ENCODE data around the gene ANKUB1.

The ANKUB1 gene

DNA sequence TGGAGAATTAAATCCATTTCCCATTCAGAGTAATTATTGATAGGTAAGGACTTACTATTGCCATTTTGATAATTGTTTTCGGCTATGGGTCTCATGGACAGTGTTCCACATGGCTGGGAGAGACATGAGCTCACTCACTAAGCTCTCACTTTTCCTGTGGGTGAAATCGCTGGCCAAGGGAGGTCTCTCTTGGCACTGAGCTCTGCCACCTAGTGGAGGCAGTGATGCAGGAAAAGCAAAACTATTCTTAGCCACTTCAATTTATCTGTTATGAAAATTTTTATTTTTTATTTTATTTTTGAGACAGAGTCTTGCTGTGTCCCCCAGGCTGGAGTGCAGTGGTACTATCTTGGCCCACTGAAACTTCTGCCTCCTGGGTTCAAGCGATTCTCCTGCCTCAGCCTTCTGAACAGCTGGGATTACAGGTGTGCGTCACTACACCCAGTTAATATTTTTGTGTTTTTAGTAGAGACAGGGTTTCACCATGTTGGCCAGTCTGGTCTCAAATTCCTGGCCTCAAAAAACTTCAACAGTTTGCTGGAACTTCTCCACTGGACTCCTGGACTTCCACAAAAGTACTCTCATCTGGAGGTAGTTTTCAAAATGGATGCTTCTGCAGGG lies 16.0 kb upstream of the ANKUB1 start:
- DNase-seq, result peak; percentile 34

GRCh38 chr3:149806171-149806778 lies 13.9 kb upstream of the ANKUB1 start:
- no peak for DNase-seq

GRCh38 chr3:149801639-149802038 lies 9.3 kb upstream of the ANKUB1 start:
- DNase-seq, result no peak

DNA sequence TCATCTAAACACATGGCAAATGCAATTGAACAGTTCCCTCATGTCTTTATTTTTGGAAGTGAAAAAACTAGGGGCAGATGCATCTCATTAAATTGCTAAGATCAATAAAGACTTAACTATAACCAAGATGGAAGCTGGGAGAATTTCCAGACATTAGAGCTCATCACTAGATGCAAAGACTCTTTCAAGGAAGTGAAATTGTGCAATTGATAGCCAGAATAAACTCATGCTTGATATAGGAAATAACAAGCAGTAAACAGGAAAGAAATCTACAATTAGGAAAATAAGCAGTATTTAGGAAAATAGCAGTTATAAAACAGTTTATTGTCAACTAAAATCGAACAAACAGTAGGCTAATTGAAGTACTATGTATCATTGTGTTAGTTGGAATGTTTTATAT lies 8.8 kb upstream of the ANKUB1 start:
- DNase-seq, result no peak

DNA sequence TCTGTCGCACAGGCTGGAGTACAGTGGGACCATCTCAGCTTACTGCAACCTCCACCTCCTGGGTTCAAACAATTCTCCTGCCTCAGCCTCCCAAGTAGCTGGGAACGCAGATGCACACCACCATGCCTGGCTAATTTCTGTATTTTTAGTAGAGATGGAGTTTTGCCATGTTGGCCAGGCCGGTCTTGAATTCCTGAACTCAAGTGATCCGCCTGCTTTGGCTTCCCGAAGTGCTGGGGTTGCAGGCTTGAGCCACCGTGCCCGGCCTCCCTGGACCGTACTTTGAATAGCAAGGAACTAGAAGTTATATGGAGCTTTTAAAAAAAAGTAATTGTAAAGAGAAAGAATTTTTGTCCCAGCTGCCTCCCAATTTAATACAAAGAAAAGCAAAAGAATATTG lies 8.3 kb upstream of the ANKUB1 start:
- no peak for DNase-seq

GRCh38 chr3:149796026-149796425 lies 3.7 kb upstream of the ANKUB1 start:
- no peak for DNase-seq

- no peak for DNase-seq
These were observed 1.7 kb downstream of the ANKUB1 start for GRCh38 chr3:149790698-149791097.

DNA sequence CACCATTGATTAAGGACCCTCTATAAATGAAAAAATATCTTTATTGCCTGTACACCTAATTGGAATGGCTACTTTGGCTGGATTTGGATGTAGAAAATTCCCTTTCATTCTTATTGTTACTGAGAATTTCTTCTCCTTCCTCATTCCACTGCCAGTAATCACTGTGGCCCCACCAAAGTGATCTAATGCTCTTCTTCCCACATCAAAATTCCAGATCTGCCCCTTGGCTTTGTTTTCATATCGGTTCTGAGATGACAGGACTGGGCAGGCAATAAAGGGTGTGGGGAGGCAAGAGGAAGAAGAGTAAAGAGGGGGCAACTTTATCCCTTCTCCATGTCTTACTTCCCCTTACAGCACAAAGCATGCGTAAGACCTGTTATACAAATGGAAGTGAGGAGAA lies 2.1 kb downstream of the ANKUB1 start:
- no peak for DNase-seq

GRCh38 chr3:149784064-149784704 lies 8.2 kb downstream of the ANKUB1 start:
- no peak for DNase-seq

DNA sequence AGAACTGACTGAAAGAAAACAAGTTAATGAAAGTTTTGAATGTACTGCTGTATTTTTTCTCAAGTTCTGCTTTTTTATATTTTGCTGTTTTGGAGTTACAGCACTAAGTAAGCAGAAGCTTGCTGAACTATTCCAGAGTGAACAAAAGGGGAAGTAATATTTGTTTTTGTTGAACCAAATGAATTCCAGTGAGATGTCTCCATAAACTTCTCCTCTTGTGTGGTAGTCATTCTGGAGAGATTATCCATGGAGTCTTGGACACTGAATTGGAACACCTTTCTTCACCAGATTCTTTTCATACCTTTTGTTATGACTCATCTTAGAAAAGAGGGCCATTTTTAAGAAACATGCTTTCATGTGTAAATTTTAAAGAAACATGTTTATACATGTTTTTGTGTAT lies 8.8 kb downstream of the ANKUB1 start:
- no peak for DNase-seq

DNA sequence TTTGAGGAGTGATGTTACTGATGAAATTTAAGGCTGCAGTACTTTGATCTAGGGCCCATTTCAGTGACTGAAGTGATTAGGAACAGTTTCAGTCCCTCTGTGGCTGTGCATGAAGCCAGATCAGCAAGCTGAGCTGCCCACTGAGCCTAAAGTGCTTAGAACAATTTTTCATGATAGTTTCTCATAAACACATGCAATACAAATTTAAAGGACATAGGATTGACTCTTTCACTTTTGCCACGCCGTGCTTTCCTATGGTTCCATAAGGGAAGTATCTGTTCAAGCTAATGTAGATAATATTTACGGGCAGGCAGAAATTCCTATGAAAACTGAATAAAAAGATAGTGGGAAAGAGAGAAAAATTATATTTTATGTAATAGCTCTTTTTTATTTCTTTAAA lies 10.6 kb downstream of the ANKUB1 start:
- no peak for DNase-seq

- no peak for DNase-seq
These were observed 11.1 kb downstream of the ANKUB1 start for GRCh38 chr3:149781211-149781610.

- DNase-seq, result no peak
These were observed 14.7 kb downstream of the ANKUB1 start for GRCh38 chr3:149777414-149778214.

- no peak for DNase-seq
These were observed 16.2 kb downstream of the ANKUB1 start for GRCh38 chr3:149776170-149776569.

DNA sequence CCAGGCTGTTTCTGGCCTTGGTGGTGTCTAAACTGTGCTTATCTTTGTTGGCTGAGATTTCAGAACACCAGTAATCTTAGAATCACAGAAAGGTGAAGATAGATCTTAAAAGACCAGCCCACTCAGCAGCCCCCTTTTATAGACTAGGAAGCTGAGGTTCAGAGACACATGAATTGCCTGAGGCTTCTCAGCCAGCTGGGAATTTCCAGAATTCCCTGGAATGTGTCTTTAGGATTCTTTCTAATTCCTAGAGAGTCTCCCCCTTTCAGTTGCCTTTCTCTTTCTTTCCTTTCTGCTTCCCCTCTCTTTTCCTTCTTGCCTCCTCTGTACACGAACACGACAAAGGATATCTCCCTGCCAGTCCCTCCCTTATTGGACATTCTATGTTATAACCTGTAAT lies 19.5 kb downstream of the ANKUB1 start:
- DNase-seq, result no peak

DNA sequence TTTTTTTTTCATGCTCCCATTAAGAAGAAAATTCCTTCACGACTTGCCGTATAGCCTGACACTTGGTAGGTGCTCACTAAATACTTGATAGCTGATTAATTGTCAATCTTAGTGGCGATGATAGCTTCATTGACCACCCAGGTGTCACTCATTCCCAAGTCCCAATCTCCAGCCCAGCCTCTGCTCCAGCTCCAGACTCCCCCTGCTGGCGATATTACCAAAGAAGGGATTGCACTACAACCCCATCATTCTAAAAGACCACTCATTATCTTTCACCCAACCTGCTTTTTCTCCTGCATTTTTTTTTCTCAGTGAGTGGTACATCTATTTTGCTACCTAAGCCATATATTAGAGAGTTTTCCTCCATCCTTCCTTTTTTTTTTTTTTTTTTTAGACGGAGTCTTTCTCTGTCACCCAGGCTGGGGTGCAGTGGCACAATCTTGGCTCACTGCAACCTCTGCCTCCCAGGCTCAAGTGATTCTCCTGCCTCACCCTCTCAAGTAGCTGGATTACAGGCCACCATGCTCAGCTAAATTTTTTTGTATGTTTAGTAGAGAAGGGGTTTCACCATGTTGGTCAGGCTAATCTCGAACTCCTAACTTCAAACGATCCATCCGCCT lies 20.6 kb downstream of the ANKUB1 start:
- peak; percentile 30 for DNase-seq

GRCh38 chr3:149770246-149770645 lies 22.1 kb downstream of the ANKUB1 start:
- no peak for DNase-seq

DNA sequence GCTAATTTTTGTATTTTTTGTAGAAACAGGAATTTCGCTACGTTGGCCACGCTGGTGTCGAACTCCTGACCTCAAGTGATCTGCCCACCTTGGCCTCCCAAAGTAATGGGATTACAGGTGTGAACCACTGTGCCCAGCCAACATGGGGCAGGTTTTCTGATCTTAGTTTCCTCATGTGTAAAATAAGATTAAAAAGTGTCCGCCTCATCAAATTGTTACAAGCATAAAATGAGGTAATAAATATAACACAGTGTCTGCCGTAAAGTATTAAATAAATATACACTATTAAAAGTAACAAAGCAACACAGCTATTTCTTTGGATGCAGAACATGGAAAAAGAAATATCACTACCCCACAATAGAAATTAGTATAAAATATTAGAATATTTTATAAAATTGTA lies 23.6 kb downstream of the ANKUB1 start:
- no peak for DNase-seq

- no peak for DNase-seq
These were observed 24.6 kb downstream of the ANKUB1 start for GRCh38 chr3:149767720-149768119.

DNA sequence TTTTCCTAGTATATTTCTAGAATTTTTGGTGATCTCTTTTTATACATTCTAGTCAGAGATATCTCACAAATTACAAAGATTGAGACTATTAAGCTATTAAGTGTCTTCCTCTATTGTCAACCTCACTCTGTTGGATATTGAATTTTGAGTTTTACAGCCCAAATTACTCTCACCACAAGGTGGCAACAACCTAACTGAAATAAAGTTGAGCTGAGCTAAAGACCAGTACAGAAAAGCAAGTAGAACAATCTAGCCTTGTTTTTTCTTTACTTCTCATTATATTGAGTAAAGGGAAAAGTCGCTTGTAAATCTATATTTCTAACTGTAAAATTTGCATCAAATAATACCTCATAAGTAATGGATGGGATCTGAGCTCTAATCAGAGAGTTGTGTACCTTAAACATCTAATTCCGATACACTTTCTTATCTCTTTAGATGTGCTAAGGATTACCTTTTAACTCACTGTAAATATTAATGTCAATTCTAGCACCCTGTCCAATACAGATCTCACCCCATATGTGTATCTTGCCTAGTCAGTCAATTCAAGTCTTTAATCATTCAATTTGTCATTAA lies 26.5 kb downstream of the ANKUB1 start:
- no peak for DNase-seq

- DNase-seq, result no peak
These were observed 28.1 kb downstream of the ANKUB1 start for GRCh38 chr3:149764302-149764701.

- no peak for DNase-seq
These were observed 28.7 kb downstream of the ANKUB1 start for GRCh38 chr3:149763565-149764195.
